Karpas-422 (cell line): ENCODE results near the gene TPCN1. TPM values are rescaled to one million over a fixed set of nuclear protein-coding genes. Genes with fewer than 3 reads are reported as not detected.

Experiments
- DNase-seq: peaks from one replicate; pipeline ENCODE4 v3.0.0-alpha.2; 2015
- H2AFZ ChIP-seq: fragments of 200-600 bp; sonication (generic); 2 replicates; pipeline ENCODE4 v1.6.1; 2014; ENCODE audit warnings: antibody characterized with exemption, low read length, mixed read lengths
- H3K27ac ChIP-seq: fragments of 200-600 bp; sonication (generic); 2 replicates; pipeline ENCODE4 v1.5.1; 2014; ENCODE audit warnings: mild to moderate bottlenecking, low read length, moderate library complexity
- H3K27me3 ChIP-seq: fragments of 200-600 bp; sonication (generic); 2 replicates; pipeline ENCODE4 v1.6.1; 2014; ENCODE audit warnings: low read length, mixed read lengths
- H3K36me3 ChIP-seq: fragments of 200-600 bp; sonication (generic); 2 replicates; pipeline ENCODE4 v1.6.1; 2014; ENCODE audit warnings: low read length, mixed read lengths; ENCODE audit not compliant: insufficient read depth
- H3K4me1 ChIP-seq: fragments of 200-600 bp; sonication (generic); 2 replicates; pipeline ENCODE4 v1.6.1; 2014; ENCODE audit warnings: mild to moderate bottlenecking, low read length, mixed read lengths
- H3K4me2 ChIP-seq: fragments of 200-600 bp; sonication (generic); 2 replicates; pipeline ENCODE4 v1.6.1; 2014; ENCODE audit warnings: low read length, low read depth, mild to moderate bottlenecking; ENCODE audit not compliant: poor library complexity, severe bottlenecking
- H3K4me3 ChIP-seq: fragments of 200-600 bp; sonication (generic); 2 replicates; pipeline ENCODE4 v1.5.1; 2014; ENCODE audit warnings: mild to moderate bottlenecking, antibody characterized with exemption, low read length, mixed read lengths
- H3K79me2 ChIP-seq: fragments of 200-600 bp; sonication (generic); 2 replicates; pipeline ENCODE4 v1.6.1; 2014; ENCODE audit warnings: mild to moderate bottlenecking, low read length, mixed read lengths
- H3K9ac ChIP-seq: fragments of 200-600 bp; sonication (generic); 2 replicates; pipeline ENCODE4 v1.6.0; 2014; ENCODE audit warnings: low read length
- H3K9me2 ChIP-seq: fragments of 200-600 bp; sonication (generic), shearing (Covaris generic); replicated peaks from 2 replicates; pipeline ENCODE4 v1.6.0; 2014; ENCODE audit warnings: mild to moderate bottlenecking, low read length, moderate library complexity; ENCODE audit not compliant: insufficient read depth
- H3K9me3 ChIP-seq: fragments of 300-700, 200-600 bp; sonication (generic); 2 replicates; pipeline ENCODE4 v1.6.1; 2014; ENCODE audit warnings: low read length, mixed read lengths
- H4K20me1 ChIP-seq: fragments of 200-600 bp; sonication (generic); 2 replicates; pipeline ENCODE4 v1.6.1; 2014; ENCODE audit warnings: mild to moderate bottlenecking, antibody characterized with exemption, low read length, low read depth; ENCODE audit not compliant: insufficient read depth
- total RNA-seq: library from RNA; depleted of rRNA; stranded (reverse); fragments of >200 nt; shearing (Covaris generic); gene quantifications from 2 replicates; pipeline ENCODE4 v1.2.3, GENCODE V29; 2014; ENCODE audit warnings: low replicate concordance

The TPCN1 gene
- total RNA-seq, 1 experiment from 2014 or later, result 43.9 TPM

GRCh38 chr12:113297214-113297587, 75.9 kb downstream of the TPCN1 start:
- Histone ChIP-seq H4K20me1 (no peaks in the 10 kb centered on the region; the same call in 1 of the 2 replicates), H2AFZ (no peak overlapping the region), H3K36me3 (peaks cover 3% of the 10 kb centered on the region; the same call in 1 of the 2 replicates), H3K79me2 (no peaks in the 10 kb centered on the region), H3K27ac (no peak overlapping the region), H3K9me2 (no peaks in the 10 kb centered on the region), H3K27me3 (no peaks in the 10 kb centered on the region), H3K4me3 (no peak overlapping the region), H3K4me2 (no peak overlapping the region), H3K9ac (no peak overlapping the region), H3K4me1 (peaks cover 27% of the 10 kb centered on the region), H3K9me3 (no peaks in the 10 kb centered on the region)
- no peak for DNase-seq

- Histone ChIP-seq H3K27ac (no peak overlapping the region), H2AFZ (no peak overlapping the region), H3K4me3 (no peak overlapping the region), H3K36me3 (peaks cover 3% of the 10 kb centered on the region; the same call in 1 of the 2 replicates), H4K20me1 (no peaks in the 10 kb centered on the region; the same call in 1 of the 2 replicates), H3K9ac (no peak overlapping the region), H3K9me3 (no peaks in the 10 kb centered on the region), H3K79me2 (no peaks in the 10 kb centered on the region), H3K27me3 (no peaks in the 10 kb centered on the region), H3K9me2 (no peaks in the 10 kb centered on the region), H3K4me1 (peaks cover 27% of the 10 kb centered on the region), H3K4me2 (no peak overlapping the region)
- no peak for DNase-seq
Measured at GRCh38 chr12:113297621-113298471, 76.6 kb downstream of the TPCN1 start.

- H4K20me1 ChIP-seq, result no peaks in the 10 kb centered on the region; the same call in 1 of the 2 replicates
- no peak for DNase-seq
- H3K27ac ChIP-seq, result peak overlapping the region; percentile 53; the same call in 1 of the 2 replicates
- H3K27me3 ChIP-seq, result no peaks in the 10 kb centered on the region
- H3K9me3 ChIP-seq, result no peaks in the 10 kb centered on the region
- H3K36me3 ChIP-seq, result peaks cover 3% of the 10 kb centered on the region; the same call in 1 of the 2 replicates
- no peak overlapping the region for H2AFZ ChIP-seq
- H3K4me3 ChIP-seq, result no peak overlapping the region
- H3K79me2 ChIP-seq, result no peaks in the 10 kb centered on the region
- no peaks in the 10 kb centered on the region for H3K9me2 ChIP-seq
- no peak overlapping the region for H3K9ac ChIP-seq
- H3K4me1 ChIP-seq, result peaks cover 27% of the 10 kb centered on the region
- peak overlapping the region; percentile 41 for H3K4me2 ChIP-seq
Measured at GRCh38 chr12:113298472-113298817, 77.2 kb downstream of the TPCN1 start.

DNA sequence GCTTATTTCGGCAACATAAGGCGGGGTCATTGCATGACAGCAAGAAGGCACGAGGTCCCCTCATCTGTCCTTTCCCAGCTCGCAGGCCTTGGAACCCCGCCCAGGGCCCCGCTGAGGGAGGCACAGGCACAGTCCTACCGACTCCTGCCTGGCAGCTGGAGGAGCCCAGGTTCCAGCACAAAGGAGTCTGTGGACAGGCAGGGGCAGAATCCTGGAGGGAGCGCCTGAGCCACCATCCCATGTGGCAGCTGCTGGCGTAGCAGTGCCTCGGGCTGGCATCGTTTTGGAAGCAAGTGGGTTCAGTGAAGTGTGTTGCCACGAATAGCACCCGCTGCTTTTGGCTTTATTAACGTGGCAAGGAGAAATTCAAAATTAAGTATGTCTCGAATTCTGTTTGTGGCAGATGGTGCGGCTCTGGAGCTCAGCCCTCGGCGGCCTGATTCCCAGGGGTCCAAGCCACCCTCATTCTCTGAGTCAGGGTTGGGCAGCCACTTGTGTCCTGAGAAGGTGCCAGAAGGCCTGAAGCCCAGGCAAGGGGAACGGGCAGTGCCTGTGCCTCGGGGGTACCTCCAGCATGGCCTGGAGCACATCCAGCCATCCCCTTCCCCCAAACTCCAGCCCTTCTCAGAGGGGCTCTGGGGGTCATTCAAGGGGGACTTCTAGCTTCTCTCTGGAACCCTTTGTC, 77.7 kb downstream of the TPCN1 start:
- Histone ChIP-seq H4K20me1 (no peaks in the 10 kb centered on the region; the same call in 1 of the 2 replicates), H3K9me3 (no peaks in the 10 kb centered on the region), H3K36me3 (peaks cover 3% of the 10 kb centered on the region; the same call in 1 of the 2 replicates), H3K9ac (no peak overlapping the region; the same call in 1 of the 2 replicates), H3K27ac (peak overlapping the region; percentile 53), H3K9me2 (no peaks in the 10 kb centered on the region), H3K27me3 (no peaks in the 10 kb centered on the region), H3K4me3 (no peak overlapping the region), H3K79me2 (no peaks in the 10 kb centered on the region), H2AFZ (no peak overlapping the region), H3K4me2 (peak overlapping the region; percentile 41), H3K4me1 (peaks cover 27% of the 10 kb centered on the region)
- peak; percentile 62 for DNase-seq

DNA sequence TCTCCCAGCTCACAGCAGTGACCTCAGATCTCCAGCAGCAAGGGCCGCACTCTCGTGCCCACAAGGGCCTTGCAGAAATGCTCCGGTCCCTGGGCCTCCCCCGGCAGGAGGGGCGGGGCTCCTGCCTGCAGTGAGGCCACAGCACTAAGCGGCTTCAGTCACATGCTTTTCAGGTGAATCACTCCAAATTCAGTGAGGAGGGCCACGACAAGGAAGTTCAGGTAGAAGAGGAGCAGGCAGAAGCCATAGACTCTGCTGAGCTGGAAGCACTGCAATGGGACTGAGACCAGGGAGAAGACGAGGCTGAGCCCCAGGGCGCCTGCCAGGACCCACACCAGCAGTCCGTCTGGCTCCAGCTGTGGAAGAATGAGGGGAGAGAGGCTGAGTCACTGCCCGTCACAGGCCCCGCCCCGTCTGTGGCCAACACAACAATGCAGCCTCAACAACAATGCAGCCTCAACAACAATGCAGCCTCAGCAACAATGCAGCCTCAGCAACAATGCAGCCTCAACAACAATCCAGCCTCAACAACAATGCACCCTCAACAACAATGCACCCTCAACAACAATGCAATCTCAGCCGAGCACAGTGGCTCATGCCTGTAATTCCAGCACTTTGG, 78.5 kb downstream of the TPCN1 start:
- Histone ChIP-seq H3K27ac (peak overlapping the region; percentile 53), H3K4me1 (peaks cover 27% of the 10 kb centered on the region), H3K4me3 (no peak overlapping the region), H3K36me3 (peaks cover 3% of the 10 kb centered on the region; the same call in 1 of the 2 replicates), H3K9me2 (no peaks in the 10 kb centered on the region), H3K79me2 (no peaks in the 10 kb centered on the region), H2AFZ (no peak overlapping the region), H4K20me1 (no peaks in the 10 kb centered on the region; the same call in 1 of the 2 replicates), H3K9me3 (no peaks in the 10 kb centered on the region), H3K4me2 (no peak overlapping the region), H3K9ac (no peak overlapping the region), H3K27me3 (no peaks in the 10 kb centered on the region)
- no peak for DNase-seq

DNA sequence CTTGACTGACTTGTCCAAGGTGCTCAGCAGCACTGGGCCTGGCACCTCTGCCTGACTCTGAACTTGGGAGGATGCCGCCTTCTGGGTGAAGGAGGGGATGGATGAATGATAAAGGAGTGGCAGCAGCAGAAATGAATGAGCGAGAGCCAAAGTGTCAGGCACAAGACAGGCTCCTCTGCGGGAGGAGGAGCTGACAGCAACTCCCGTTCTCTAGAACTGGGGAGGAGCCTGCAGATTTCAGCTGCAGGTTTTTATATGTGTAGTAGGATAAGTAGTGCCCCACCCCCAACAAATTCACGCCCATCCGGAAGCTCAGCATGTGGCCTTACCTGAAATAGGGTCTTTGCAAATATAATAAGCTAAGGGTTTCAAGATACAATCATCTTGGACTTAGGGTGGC, 80.5 kb downstream of the TPCN1 start:
- Histone ChIP-seq H3K9me2 (no peaks in the 10 kb centered on the region), H3K79me2 (no peaks in the 10 kb centered on the region), H3K4me3 (no peak overlapping the region), H4K20me1 (no peaks in the 10 kb centered on the region; the same call in 1 of the 2 replicates), H3K4me2 (no peak overlapping the region), H3K36me3 (peaks cover 3% of the 10 kb centered on the region; the same call in 1 of the 2 replicates), H2AFZ (no peak overlapping the region), H3K27ac (no peak overlapping the region), H3K4me1 (peaks cover 27% of the 10 kb centered on the region), H3K27me3 (no peaks in the 10 kb centered on the region), H3K9me3 (no peaks in the 10 kb centered on the region), H3K9ac (no peak overlapping the region)
- no peak for DNase-seq

GRCh38 chr12:113302466-113302865, 81.2 kb downstream of the TPCN1 start:
- Histone ChIP-seq H3K4me1 (peaks cover 21% of the 10 kb centered on the region), H3K9ac (no peak overlapping the region), H2AFZ (no peak overlapping the region), H3K4me3 (no peak overlapping the region), H3K9me2 (no peaks in the 10 kb centered on the region), H3K9me3 (no peaks in the 10 kb centered on the region), H3K79me2 (no peaks in the 10 kb centered on the region), H3K27ac (no peak overlapping the region), H3K36me3 (peaks cover 3% of the 10 kb centered on the region; the same call in 1 of the 2 replicates), H3K4me2 (no peak overlapping the region), H3K27me3 (no peaks in the 10 kb centered on the region), H4K20me1 (no peaks in the 10 kb centered on the region; the same call in 1 of the 2 replicates)
- DNase-seq, result no peak
